ENCODE measurements around the gene MYO5A.

DNA sequence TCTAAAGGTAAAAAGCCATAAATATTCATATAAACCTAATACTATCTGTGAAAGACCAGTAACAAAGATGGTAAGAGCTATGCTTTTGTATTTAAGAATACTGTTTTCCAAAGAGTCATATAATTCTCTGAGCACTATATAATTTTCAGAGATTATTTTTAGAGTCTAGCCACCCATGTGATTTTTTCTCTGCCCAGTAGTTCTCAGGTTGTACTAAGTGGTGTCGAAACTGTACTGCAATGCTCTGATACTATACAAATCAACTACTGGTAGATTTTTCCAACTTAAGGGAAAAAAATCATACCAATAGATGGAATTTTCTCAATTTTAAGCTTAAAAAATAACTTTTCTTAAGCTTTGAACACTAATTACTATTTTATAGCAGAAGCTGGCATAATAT lies 104.8 kb downstream of the MYO5A start:
- no peak for TF ChIP-seq EZH2 (IDR thresholded peaks at IDR 0.05; ENCODE audit: borderline replicate concordance, low read length)
- no peak for TF ChIP-seq CTCF (IDR thresholded peaks at IDR 0.05; ENCODE audit: low read length)
